DND-41 (cell line): ENCODE data around the gene NOC3L.

Experiments
- EZH2 ChIP-seq: IDR thresholded peaks from 3 replicates; pipeline ENCODE4 v1.6.1; 2012; ENCODE audit warnings: borderline replicate concordance, low read depth, mild to moderate bottlenecking, moderate library complexity, low read length, inconsistent platforms; ENCODE audit not compliant: severe bottlenecking
- TF ChIP-seq, protein P1 (sequence below): IDR thresholded peaks from 2 replicates; pipeline ENCODE4 v1.5.1; 2012; ENCODE audit warnings: borderline replicate concordance, low read length, moderate library complexity, mild to moderate bottlenecking; ENCODE audit not compliant: poor library complexity, severe bottlenecking; ENCODE audit errors: extremely low read depth

DNA sequence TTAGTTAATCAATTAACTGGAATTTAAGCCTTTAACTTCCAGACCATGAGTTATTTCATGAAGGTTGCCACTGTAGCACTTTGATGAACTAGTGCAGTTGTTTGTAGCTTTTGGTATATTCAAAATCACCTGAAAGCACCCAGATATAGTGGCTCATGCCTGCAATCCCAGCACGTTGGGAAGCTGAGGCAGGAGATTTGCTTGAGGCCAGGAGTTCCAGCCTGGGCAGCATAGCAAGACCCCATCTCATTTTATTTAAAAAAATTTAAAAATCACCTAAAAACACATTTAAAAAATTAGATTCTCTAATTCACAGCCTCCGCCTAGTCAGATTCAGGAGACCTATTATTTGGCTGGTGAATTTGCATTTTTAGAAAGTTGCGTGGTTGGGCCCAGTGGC, 48.6 kb upstream of the NOC3L start:
- TF ChIP-seq, protein P1, sequence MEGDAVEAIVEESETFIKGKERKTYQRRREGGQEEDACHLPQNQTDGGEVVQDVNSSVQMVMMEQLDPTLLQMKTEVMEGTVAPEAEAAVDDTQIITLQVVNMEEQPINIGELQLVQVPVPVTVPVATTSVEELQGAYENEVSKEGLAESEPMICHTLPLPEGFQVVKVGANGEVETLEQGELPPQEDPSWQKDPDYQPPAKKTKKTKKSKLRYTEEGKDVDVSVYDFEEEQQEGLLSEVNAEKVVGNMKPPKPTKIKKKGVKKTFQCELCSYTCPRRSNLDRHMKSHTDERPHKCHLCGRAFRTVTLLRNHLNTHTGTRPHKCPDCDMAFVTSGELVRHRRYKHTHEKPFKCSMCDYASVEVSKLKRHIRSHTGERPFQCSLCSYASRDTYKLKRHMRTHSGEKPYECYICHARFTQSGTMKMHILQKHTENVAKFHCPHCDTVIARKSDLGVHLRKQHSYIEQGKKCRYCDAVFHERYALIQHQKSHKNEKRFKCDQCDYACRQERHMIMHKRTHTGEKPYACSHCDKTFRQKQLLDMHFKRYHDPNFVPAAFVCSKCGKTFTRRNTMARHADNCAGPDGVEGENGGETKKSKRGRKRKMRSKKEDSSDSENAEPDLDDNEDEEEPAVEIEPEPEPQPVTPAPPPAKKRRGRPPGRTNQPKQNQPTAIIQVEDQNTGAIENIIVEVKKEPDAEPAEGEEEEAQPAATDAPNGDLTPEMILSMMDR: no peak
- TF ChIP-seq EZH2: no peak
